CD4-positive, alpha-beta T cell treated with Interferon gamma for 1 hour (primary cell): ENCODE data around the gene ACAP3.
A peak's percentile ranks its signal among the peaks of the same experiment; 100 is the strongest.

Experiments
- DNase-seq: peaks from one replicate; pipeline ENCODE4 v3.0.0-alpha.2; 2020

Gene ACAP3

DNA sequence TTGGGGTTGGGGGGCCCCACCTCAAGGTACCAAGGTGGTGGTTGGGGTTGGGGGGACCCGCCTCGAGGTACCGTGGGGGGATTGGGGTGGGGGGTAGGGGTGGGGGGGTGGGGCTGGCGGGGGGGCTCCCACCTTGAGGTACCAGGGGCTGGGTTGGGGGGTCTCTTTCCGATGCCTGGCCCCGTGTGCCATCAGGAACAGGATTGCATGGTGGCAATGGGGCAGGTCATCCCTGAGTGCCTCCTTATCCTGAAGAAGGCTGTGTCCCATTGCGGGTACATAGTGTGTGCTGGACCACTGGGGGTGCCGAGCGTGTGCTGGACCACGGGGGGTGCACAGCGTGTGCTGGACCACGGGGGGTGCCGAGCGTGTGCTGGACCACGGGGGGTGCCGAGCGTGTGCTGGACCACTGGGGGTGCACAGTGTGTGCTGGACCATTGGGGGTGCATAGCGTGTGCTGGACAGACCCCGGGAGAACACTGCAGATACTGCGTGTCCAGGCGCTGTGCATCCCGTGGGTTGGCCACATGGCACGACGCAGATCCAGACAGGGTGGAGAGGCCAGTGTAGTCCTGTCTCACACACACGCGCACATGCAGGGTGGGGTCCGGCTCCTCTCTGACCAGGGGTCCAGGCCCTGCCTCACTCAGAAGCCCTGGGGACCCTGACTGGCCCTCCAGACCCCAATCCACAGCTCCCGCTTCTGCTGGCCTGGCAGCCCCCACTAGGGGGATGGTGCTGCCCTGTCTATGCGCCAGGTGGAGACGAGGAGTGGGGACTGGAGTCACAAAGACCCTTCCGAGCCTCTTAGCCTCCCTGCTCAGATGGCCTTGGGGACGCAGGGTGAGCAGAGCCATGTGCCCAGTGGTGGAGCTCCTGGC lies 23.3 kb downstream of the ACAP3 start:
- DNase-seq, result no peak

DNA sequence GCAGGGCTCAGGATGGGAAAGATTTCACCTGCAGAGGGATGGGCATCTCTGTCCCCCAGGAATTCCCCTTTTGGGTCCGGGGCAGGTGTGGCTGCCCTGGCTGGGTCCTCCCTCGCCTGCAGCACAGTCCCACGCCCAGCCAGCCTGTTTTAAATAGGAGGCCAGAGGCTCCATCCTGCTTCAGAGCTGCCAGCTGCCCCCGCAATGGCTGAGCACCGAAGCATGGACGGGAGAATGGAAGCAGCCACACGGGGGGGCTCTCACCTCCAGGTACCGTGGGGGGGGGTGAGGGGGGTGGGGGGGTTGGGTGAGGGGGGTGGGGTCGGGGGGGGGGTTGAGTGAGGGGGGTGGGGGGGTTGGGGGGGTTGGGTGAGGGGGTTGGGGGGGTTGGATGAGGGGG lies 23.9 kb downstream of the ACAP3 start:
- no peak for DNase-seq

DNA sequence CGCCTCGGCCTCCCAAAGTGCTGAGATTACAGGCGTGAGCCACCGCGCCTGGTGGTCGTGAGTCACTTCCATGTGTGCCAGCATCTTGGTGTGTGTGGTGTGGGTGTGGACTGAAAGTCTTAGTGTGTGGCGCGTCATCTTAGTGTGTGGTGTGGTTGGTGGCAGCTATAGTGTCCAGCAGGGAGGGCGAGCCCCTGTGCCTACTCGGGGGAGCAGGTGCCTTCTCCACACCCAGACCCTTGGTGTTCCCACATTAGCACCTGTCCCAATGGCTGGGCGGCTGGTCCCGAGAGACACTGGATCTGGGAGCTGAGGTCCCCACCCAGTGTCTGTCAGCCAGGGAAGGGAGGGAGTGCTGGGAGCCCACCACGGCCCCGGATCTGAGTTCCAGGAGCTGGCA lies 24.7 kb downstream of the ACAP3 start:
- no peak for DNase-seq

DNA sequence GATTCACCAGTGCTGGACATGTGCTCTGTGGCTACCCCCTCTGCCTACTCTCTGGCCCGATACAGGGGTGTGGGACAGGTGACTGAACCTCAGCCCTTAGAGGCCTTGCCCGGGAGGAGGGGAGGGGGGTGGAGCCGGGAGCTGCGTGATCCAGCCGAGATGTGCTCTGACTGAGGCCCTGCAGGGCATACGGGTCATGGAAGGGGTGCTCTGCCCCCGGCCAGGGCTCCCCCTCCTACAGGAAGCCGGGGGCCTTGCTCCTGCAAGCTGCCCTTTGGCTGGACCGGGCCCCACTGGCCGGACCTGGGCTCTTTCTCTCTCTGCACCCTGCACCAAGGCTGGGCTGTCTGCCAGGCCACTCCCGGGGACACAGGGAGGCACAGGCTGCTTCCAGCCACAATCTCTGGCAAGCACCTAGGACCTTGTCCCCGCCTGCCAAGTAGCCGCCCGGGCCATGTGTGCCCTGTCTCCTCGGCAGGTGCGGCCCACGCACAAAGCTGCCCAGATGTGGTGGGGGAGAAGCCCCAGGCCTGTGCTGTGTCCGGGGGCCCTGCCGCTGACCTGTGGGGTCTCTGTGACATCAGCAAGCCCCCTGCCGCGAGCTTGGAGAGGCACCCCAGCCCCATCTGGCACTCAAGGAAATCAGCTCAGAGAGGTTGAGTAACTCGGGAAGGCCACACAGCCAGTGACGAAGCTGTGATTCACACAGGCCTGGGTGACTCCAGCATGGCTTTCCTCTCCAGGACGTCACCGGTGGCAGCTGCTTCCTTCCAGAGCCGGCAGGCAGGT lies 26.0 kb downstream of the ACAP3 start:
- no peak for DNase-seq

GRCh38 chr1:1280782-1281481 lies 26.8 kb downstream of the ACAP3 start:
- no peak for DNase-seq

GRCh38 chr1:1279028-1279427 lies 28.7 kb downstream of the ACAP3 start:
- no peak for DNase-seq

DNA sequence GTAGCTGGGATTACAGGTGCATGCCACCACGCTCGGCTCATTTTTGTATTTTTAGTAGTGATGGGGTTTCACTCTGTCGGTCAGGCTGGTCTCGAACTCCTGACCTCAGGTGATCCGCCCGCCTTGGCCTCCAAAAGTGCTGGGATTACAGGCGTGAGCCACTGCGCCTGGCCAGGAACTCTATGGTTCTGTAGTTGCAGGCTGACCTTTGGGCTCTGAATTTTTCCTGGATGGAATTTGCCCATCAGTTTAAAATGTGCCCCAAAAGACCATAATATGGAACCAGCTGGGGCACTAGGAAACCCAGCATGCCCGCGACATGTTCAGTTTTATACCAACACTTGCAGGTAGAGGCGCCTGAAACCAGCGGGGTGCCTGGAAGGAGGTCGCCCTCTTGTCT lies 29.1 kb downstream of the ACAP3 start:
- DNase-seq, result no peak

GRCh38 chr1:1275836-1276235 lies 31.9 kb downstream of the ACAP3 start:
- no peak for DNase-seq

GRCh38 chr1:1274931-1275431 lies 32.7 kb downstream of the ACAP3 start:
- no peak for DNase-seq

DNA sequence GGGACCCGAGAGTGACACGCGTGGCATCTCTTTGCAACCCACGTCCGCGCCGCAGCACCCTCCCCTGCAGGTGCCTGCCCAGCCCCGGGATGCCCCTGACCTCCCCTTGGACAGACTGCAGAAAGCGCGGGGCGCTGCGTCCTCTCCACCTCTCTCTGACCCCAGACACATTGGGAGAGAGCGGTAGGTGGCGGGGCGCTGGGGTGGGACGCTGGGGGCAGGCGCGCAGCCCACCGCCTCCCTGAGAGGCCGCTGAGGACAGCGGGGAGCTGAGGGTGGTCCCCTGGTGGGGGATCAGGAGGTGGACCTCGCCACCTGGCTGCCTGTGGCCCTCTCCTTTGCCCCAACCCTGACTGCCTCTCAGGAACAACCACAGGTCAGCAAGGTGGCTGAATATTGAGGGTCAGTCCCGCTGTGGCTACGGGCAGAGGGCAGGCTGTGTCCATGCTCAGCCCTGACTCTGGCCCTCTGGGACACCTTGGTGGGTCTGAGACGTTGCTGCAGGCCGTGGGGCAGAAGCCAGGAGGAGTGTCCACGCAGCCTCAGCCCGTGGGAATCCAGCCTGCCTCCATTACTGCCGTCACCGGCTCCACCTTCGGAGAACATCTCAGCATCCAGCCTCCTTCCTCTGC lies 33.3 kb downstream of the ACAP3 start:
- no peak for DNase-seq

GRCh38 chr1:1273512-1274298 lies 34.0 kb downstream of the ACAP3 start, which contains the start of gene UBE2J2:
UBE2J2 (minus strand) TSS chr1:1273854; CDS start chr1:1267992, 5,862 bp downstream.
- peak; percentile 92 for DNase-seq

- DNase-seq, result no peak
Observed at GRCh38 chr1:1273209-1273511, 34.6 kb downstream of the ACAP3 start.

GRCh38 chr1:1272341-1273208 lies 35.2 kb downstream of the ACAP3 start:
- no peak for DNase-seq

GRCh38 chr1:1270813-1271212 lies 36.9 kb downstream of the ACAP3 start:
- DNase-seq, result no peak

DNA sequence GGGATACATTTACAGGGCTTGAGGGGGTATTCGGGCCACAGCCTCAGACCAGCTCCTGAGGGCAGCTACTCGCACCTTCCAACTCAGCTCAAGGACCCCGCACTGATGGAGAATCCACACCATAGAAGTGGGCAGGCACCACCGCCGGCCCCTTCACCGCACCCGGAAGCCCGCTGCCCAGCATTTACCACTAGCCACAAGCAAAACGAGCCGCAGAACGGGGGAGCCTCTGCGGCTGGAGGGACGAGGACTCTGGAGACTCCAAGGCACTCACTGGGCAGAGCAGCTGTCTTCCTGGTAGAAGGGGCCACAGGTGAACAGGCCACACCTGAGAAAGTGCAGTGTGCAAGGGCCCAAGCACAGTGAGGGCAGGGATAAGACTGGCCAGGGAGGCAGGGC lies 39.4 kb downstream of the ACAP3 start:
- DNase-seq, result no peak

- no peak for DNase-seq
Observed at GRCh38 chr1:1267488-1268283, 40.0 kb downstream of the ACAP3 start.

DNA sequence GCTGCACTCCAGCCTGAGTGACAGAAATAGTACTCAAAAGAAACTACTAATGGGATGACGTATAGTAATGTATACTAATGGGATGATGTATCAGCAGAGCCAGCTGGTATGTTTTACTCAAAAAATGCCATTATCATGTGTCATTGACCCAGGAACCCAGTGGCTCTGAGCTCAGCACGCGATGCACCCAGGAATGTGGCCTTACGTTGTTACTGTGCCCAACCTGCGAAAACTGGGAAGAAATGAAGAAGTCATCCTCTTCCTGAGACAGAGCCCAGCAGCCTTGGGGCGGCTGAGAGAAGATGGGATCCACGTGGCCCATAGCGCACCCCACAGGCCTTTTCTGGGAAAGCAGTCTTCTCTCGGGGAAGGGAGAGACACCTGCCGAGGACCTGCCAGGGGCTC lies 42.9 kb downstream of the ACAP3 start:
- no peak for DNase-seq

DNA sequence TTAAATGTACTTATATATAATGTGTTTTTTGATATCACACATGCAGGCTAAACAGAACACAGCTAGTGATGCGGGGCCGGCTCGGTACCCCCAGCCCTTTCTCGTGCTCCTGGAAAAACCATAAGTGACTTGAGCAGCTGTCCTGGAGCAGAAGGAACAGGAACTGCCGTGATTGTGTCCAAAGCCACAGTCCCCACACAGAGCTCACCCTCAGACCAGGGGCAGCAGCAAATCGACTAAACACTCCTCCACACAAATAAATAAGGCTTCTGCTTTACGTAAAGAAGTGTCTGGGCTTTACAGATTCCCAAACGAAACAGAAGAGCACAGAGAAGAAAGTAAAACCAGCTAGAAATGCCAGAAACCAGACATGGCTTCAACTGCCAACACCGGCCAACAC lies 43.7 kb downstream of the ACAP3 start:
- no peak for DNase-seq

GRCh38 chr1:1262758-1263157 lies 45.0 kb downstream of the ACAP3 start:
- no peak for DNase-seq

DNA sequence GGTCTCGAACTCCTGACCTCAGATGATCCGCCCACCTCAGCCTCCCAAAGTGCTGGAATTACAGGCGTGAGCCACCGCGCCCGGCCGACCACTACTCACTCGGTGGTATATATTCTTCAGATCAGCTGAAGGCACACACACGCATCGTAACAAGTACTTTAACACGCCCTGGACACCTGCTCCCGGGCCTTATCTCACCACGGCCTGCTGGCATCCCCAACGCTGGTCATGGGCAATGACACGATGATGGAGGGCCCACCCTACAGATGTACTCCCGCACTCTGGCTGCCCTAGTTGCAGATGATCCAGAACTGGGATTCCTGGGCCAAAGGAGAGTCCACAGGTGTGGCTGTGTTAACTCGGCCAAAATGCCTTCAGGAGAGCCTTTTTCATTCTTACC lies 45.7 kb downstream of the ACAP3 start:
- no peak for DNase-seq
